SK-N-SH (cell line): ENCODE measurements around the gene MARS1.

Source experiments
- CTCF ChIP-seq: fragments of 200-600 bp; sonication (generic); IDR thresholded peaks from 2 replicates; pipeline ENCODE4 v1.6.1; 2017; ENCODE audit warnings: antibody characterized with exemption, mild to moderate bottlenecking, moderate library complexity
- POLR2AphosphoS5 ChIP-seq: IDR thresholded peaks from 2 replicates; pipeline ENCODE4 v1.6.1; 2012; ENCODE audit warnings: low read depth, low read length

- no peak for TF ChIP-seq POLR2AphosphoS5
- no peak for TF ChIP-seq CTCF
Observed at GRCh38 chr12:57560516-57560915, 72.6 kb downstream of the MARS1 start.
